HCT116 (cell line): ENCODE results near the gene GALNT2. TPM values are rescaled to one million over a fixed set of nuclear protein-coding genes. Genes with fewer than 3 reads are reported as not detected.

Experiments used
- ATAC-seq: fragments of 200-7000 bp; cut with Tn5 transposase; 2 replicates; pipeline ENCODE4 v1.9.1; 2020; ENCODE audit warnings: mild to moderate bottlenecking, moderate library complexity
- BruUV-seq: library from RNA; stranded (reverse); fragments of 400-500 nt; replicated peaks from 2 replicates; lab custom pipeline; 2021; lab: Mats Ljungman, UMichigan
- CTCF ChIA-PET: fragments of 300-600 bp; sonication (Branson Sonifier 250); formaldehyde crosslinking; loops from one replicate; lab custom pipeline; 2021; ENCODE audit warnings: antibody characterized with exemption; lab: Charles Lee
- POLR2A ChIA-PET: fragments of 300-600, 350-600 bp; sonication (Branson Sonifier 250); formaldehyde crosslinking; loops from one replicate; lab custom pipeline; 2021; ENCODE audit warnings: antibody characterized with exemption; lab: Charles Lee
- RAD21 ChIA-PET, 2 experiments: fragments of 300-600 bp; sonication (Branson Sonifier 250); formaldehyde crosslinking; loops; one replicate each; lab custom pipeline; 2023; ENCODE audit warnings: low total read pairs in 2 of 2; ENCODE audit not compliant: uncharacterized antibody in 2 of 2, unreplicated experiment in 2 of 2, low non-redundant PET in 1 of 2; lab: Charles Lee
- DNase-seq: peaks from one replicate; pipeline ENCODE4 v3.0.0-alpha.2; 2010; ENCODE audit warnings: low read depth, low spot score
- H2AFZ ChIP-seq: fragments of 200-600 bp; shearing (Covaris generic), sonication (generic); 2 replicates; pipeline ENCODE4 v1.6.1; 2017; ENCODE audit warnings: low read depth, mixed run types, mixed read lengths, antibody characterized with exemption, low read length; ENCODE audit not compliant: poor library complexity, severe bottlenecking
- H3K27ac ChIP-seq: 2 replicates; pipeline ENCODE4 v1.5.1; 2012; ENCODE audit warnings: low read depth, low read length
- H3K27me3 ChIP-seq: fragments of 200-600 bp; sonication (generic); 2 replicates; pipeline ENCODE4 v1.6.1; 2016; ENCODE audit warnings: mixed run types, low read length, mixed read lengths; ENCODE audit not compliant: insufficient read depth
- H3K36me3 ChIP-seq, 2 experiments: fragments of 200-500 bp in 1 of 2; fragments of 200-600 bp in 1 of 2; sonication (Bioruptor generic) in 1 of 2; sonication (generic) in 1 of 2; 2 replicates each; pipeline versions ENCODE4 v1.5.1 to v1.6.1; 2014 to 2016; ENCODE audit warnings: low read length in 2 of 2, inconsistent platforms in 1 of 2, mixed read lengths in 1 of 2, mixed run types in 1 of 2; ENCODE audit not compliant: insufficient read depth in 2 of 2, control insufficient read depth in 1 of 2
- H3K4me1 ChIP-seq, 2 experiments: fragments of 200-600 bp in 1 of 2; sonication (generic) in 1 of 2; 2 replicates each; pipeline versions ENCODE4 v1.5.1 to v1.6.1; 2012 to 2017; ENCODE audit warnings: low read length in 2 of 2, inconsistent platforms in 1 of 2, mild to moderate bottlenecking in 1 of 2, mixed read lengths in 1 of 2, mixed run types in 1 of 2, moderate library complexity in 1 of 2; ENCODE audit not compliant: insufficient read depth in 2 of 2, control insufficient read depth in 1 of 2
- H3K4me2 ChIP-seq: fragments of 200-600 bp; sonication (generic); 2 replicates; pipeline ENCODE4 v1.6.1; 2017; ENCODE audit warnings: mixed run types, low read length, mixed read lengths
- H3K4me3 ChIP-seq, 2 experiments: fragments of 200-600 bp in 1 of 2; sonication (generic) in 1 of 2; replicated peaks in 1 of 2; 2 replicates each; pipeline ENCODE4 v1.5.1; 2011 to 2016; ENCODE audit warnings: low read length in 2 of 2, control low read depth in 1 of 2, low read depth in 1 of 2, mild to moderate bottlenecking in 1 of 2, mixed read lengths in 1 of 2, mixed run types in 1 of 2
- H3K79me2 ChIP-seq: fragments of 200-600 bp; sonication (generic); 2 replicates; pipeline ENCODE4 v1.6.1; 2017; ENCODE audit warnings: mild to moderate bottlenecking, mixed run types, low read length, moderate library complexity, mixed read lengths; ENCODE audit not compliant: insufficient read depth
- H3K9ac ChIP-seq: fragments of 200-600 bp; sonication (generic); 2 replicates; pipeline ENCODE4 v1.6.1; 2016; ENCODE audit warnings: low read length, mixed read lengths
- H3K9me2 ChIP-seq: fragments of 200-600 bp; sonication (generic), shearing (Covaris generic); 2 replicates; pipeline ENCODE4 v1.6.1; 2017; ENCODE audit warnings: mixed run types, mild to moderate bottlenecking, moderate library complexity; ENCODE audit not compliant: insufficient read depth
- H3K9me3 ChIP-seq, 2 experiments: fragments of 200-500 bp in 1 of 2; fragments of 200-600 bp in 1 of 2; sonication (Bioruptor generic) in 1 of 2; sonication (generic) in 1 of 2; 2 replicates each; pipeline ENCODE4 v1.6.1; 2014 to 2017; ENCODE audit warnings: low read length in 2 of 2, mixed read lengths in 2 of 2, inconsistent platforms in 1 of 2, low read depth in 1 of 2, mild to moderate bottlenecking in 1 of 2, mixed run types in 1 of 2, moderate library complexity in 1 of 2; ENCODE audit not compliant: control insufficient read depth in 1 of 2, insufficient read depth in 1 of 2
- H4K20me1 ChIP-seq: fragments of 200-600 bp; sonication (generic), shearing (Covaris generic); 2 replicates; pipeline ENCODE4 v1.6.1; 2017; ENCODE audit warnings: mixed run types, mild to moderate bottlenecking, moderate library complexity; ENCODE audit not compliant: insufficient read depth
- CEBPB ChIP-seq: IDR thresholded peaks from 2 replicates; pipeline ENCODE4 v1.6.1; 2012; ENCODE audit warnings: low read depth
- CTCF ChIP-seq, 3 experiments: fragments of 200-600 bp in 1 of 3; sonication (generic) in 1 of 3; IDR thresholded peaks in 2 of 3; conservative IDR thresholded peaks in 1 of 3; 2 replicates each; pipeline ENCODE4 v1.5.1; 2012 to 2017; ENCODE audit warnings: low read depth in 2 of 3, low read length in 2 of 3, antibody characterized with exemption in 1 of 3, borderline replicate concordance in 1 of 3, control low read depth in 1 of 3, mild to moderate bottlenecking in 1 of 3, mixed read lengths in 1 of 3, mixed run types in 1 of 3, moderate library complexity in 1 of 3; ENCODE audit not compliant: insufficient read depth in 1 of 3
- ELF1 ChIP-seq: IDR thresholded peaks from 2 replicates; pipeline ENCODE4 v1.6.1; 2012; ENCODE audit warnings: low read depth, borderline replicate concordance
- MAX ChIP-seq: IDR thresholded peaks from 2 replicates; pipeline ENCODE4 v1.6.1; 2012
- REST ChIP-seq: IDR thresholded peaks from 2 replicates; pipeline ENCODE4 v1.6.1; 2012; ENCODE audit warnings: low read depth
- YY1 ChIP-seq: IDR thresholded peaks from 2 replicates; pipeline ENCODE4 v1.6.1; 2011; ENCODE audit warnings: low read length, low read depth, moderate library complexity, mild to moderate bottlenecking; ENCODE audit not compliant: insufficient replicate concordance; ENCODE audit errors: extremely low read depth
- ZBTB33 ChIP-seq: IDR thresholded peaks from 2 replicates; pipeline ENCODE4 v1.6.1; 2011; ENCODE audit warnings: mild to moderate bottlenecking, low read length, moderate library complexity; ENCODE audit not compliant: insufficient replicate concordance; ENCODE audit errors: extremely low read depth
- ZFX ChIP-seq: fragments of 450-650 bp; IDR thresholded peaks from 2 replicates; pipeline ENCODE4 v1.6.1; 2017
- intact Hi-C: fragments of 100-400 bp; cut with micrococcal nuclease; formaldehyde crosslinking; loops from 2 replicates; pipeline ENCODE4 v1.10.0; 2022
- total RNA-seq: library from RNA; stranded (reverse); gene quantifications from one replicate; pipeline ENCODE4 v1.2.1, GENCODE V29; 2021; ENCODE audit not compliant: unreplicated experiment

Gene GALNT2
- total RNA-seq, 1 experiment from 2014 or later: 40.8 TPM

- no peak for DNase-seq
- Histone ChIP-seq H3K9ac (no peak overlapping the region), H3K27ac (no peak overlapping the region), H3K4me2 (no peak overlapping the region), H3K27me3 (no peaks in the 10 kb centered on the region), H3K9me3 (no peaks in the 10 kb centered on the region), H4K20me1 (no peaks in the 10 kb centered on the region), H3K9me2 (no peaks in the 10 kb centered on the region), H3K36me3 (no peaks in the 10 kb centered on the region), H3K79me2 (no peaks in the 10 kb centered on the region), H2AFZ (no peak overlapping the region), H3K4me3 (no peak overlapping the region), H3K4me1 (no peaks in the 10 kb centered on the region)
- BruUV-seq: no TSS peak
- RAD21 ChIA-PET: interaction anchor here in 1 of 2 experiments (0.7 kb wide), 1 partner anchor 18 kb away, joined by 3 read pairs; no protein-coding TSS in a partner anchor
- TF ChIP-seq YY1 (no peak), ZFX (no peak), CEBPB (no peak), ZBTB33 (no peak), ELF1 (no peak), MAX (no peak)
- intact Hi-C loops: no loop called here
- no peak for ATAC-seq
- CTCF ChIA-PET: no interaction called here
- POLR2A ChIA-PET: no interaction called here
Measured at GRCh38 chr1:230113235-230113592, 46.2 kb downstream of the GALNT2 start.

GRCh38 chr1:230113593-230114236, 46.7 kb downstream of the GALNT2 start:
- ChIA-PET RAD21 (interaction anchor here in 1 of 2 experiments (0.7 kb wide), 1 partner anchor 17 kb away, joined by 3 read pairs; no protein-coding TSS in a partner anchor), POLR2A (no interaction called here), CTCF (no interaction called here)
- H3K36me3 ChIP-seq: no peaks in the 10 kb centered on the region
- DNase-seq (no peak), ATAC-seq (no peak)
- no peak overlapping the region for H3K4me2 ChIP-seq
- no peaks in the 10 kb centered on the region for H4K20me1 ChIP-seq
- H3K9me3 ChIP-seq: no peaks in the 10 kb centered on the region
- intact Hi-C loops: no loop called here
- H3K4me1 ChIP-seq: no peaks in the 10 kb centered on the region
- no TSS peak for BruUV-seq
- H3K27me3 ChIP-seq: no peaks in the 10 kb centered on the region
- H3K9me2 ChIP-seq: no peaks in the 10 kb centered on the region
- H3K9ac ChIP-seq: no peak overlapping the region
- H3K4me3 ChIP-seq: no peak overlapping the region
- H2AFZ ChIP-seq: no peak overlapping the region
- no peaks in the 10 kb centered on the region for H3K79me2 ChIP-seq
- no peak overlapping the region for H3K27ac ChIP-seq
- TF ChIP-seq ZFX (no peak), REST (no peak), CTCF (IDR thresholded peaks at IDR 0.05 in 2 of 3, conservative IDR thresholded peaks at IDR 0.05 in 1 of 3; ENCODE audit: borderline replicate concordance in 1 of 3, insufficient read depth in 1 of 3, low read depth in 2 of 3, low read length in 2 of 3) (no peak)
